Memory B cell (primary cell): Measurements from ENCODE around the gene CAMK2B.

Source experiments
- ATAC-seq: fragments of 150-1000 bp; cut with Tn5 transposase; 2 replicates; pipeline ENCODE4 v1.10.0; 2021; ENCODE audit warnings: low read depth, mild to moderate bottlenecking, moderate library complexity
- DNase-seq, 2 donors: peaks; one replicate each; pipeline ENCODE4 v3.0.0; 2022; ENCODE audit warnings: low spot score in 2 of 2
- H3K27ac Mint-ChIP-seq: one replicate; pipeline ENCODE4 v1.8.0; 2022; ENCODE audit warnings: mild to moderate bottlenecking, moderate library complexity, mixed read lengths
- H3K27me3 Mint-ChIP-seq: one replicate; pipeline ENCODE4 v1.8.0; 2022; ENCODE audit warnings: mixed read lengths
- H3K36me3 Mint-ChIP-seq: one replicate; pipeline ENCODE4 v1.8.0; 2022; ENCODE audit warnings: mild to moderate bottlenecking, mixed read lengths
- H3K4me1 Mint-ChIP-seq: one replicate; pipeline ENCODE4 v1.8.0; 2022; ENCODE audit warnings: mixed read lengths
- H3K4me3 Mint-ChIP-seq: one replicate; pipeline ENCODE4 v1.8.0; 2022; ENCODE audit warnings: mild to moderate bottlenecking, moderate library complexity, mixed read lengths
- H3K9me3 Mint-ChIP-seq: one replicate; pipeline ENCODE4 v1.8.0; 2022; ENCODE audit warnings: mixed read lengths

The CAMK2B gene

GRCh38 chr7:44228571-44229350 is 96.6 kb downstream of the CAMK2B start:
- H3K4me1 Mint-ChIP-seq, result no peaks in the 10 kb centered on the region
- H3K27ac Mint-ChIP-seq, result no peak overlapping the region
- no peak overlapping the region for H3K4me3 Mint-ChIP-seq
- H3K27me3 Mint-ChIP-seq, result peaks cover 18% of the 10 kb centered on the region
- DNase-seq, result no peak
- no peaks in the 10 kb centered on the region for H3K9me3 Mint-ChIP-seq
- no peaks in the 10 kb centered on the region for H3K36me3 Mint-ChIP-seq
- ATAC-seq, result no peak

GRCh38 chr7:44227911-44228310 is 97.5 kb downstream of the CAMK2B start:
- no peaks in the 10 kb centered on the region for H3K9me3 Mint-ChIP-seq
- H3K27ac Mint-ChIP-seq, result no peak overlapping the region
- H3K4me1 Mint-ChIP-seq, result no peaks in the 10 kb centered on the region
- DNase-seq, result no peak
- no peak for ATAC-seq
- no peak overlapping the region for H3K4me3 Mint-ChIP-seq
- H3K36me3 Mint-ChIP-seq, result no peaks in the 10 kb centered on the region
- peaks cover 21% of the 10 kb centered on the region for H3K27me3 Mint-ChIP-seq

- no peaks in the 10 kb centered on the region for H3K9me3 Mint-ChIP-seq
- H3K36me3 Mint-ChIP-seq, result no peaks in the 10 kb centered on the region
- no peak for ATAC-seq
- H3K4me3 Mint-ChIP-seq, result no peak overlapping the region
- no peak overlapping the region for H3K27ac Mint-ChIP-seq
- H3K4me1 Mint-ChIP-seq, result no peaks in the 10 kb centered on the region
- peaks cover 18% of the 10 kb centered on the region for H3K27me3 Mint-ChIP-seq
- no peak for DNase-seq
Observed at GRCh38 chr7:44226396-44226753, 99.0 kb downstream of the CAMK2B start.

GRCh38 chr7:44225566-44226395 is 99.6 kb downstream of the CAMK2B start:
- no peak overlapping the region for H3K4me3 Mint-ChIP-seq
- no peaks in the 10 kb centered on the region for H3K4me1 Mint-ChIP-seq
- H3K9me3 Mint-ChIP-seq, result no peaks in the 10 kb centered on the region
- peaks cover 18% of the 10 kb centered on the region for H3K27me3 Mint-ChIP-seq
- ATAC-seq (no peak), DNase-seq (no peak)
- no peaks in the 10 kb centered on the region for H3K36me3 Mint-ChIP-seq
- no peak overlapping the region for H3K27ac Mint-ChIP-seq

- Mint-ChIP-seq H3K36me3 (no peaks in the 10 kb centered on the region), H3K9me3 (no peaks in the 10 kb centered on the region), H3K27me3 (peaks cover 18% of the 10 kb centered on the region), H3K4me1 (no peaks in the 10 kb centered on the region), H3K4me3 (no peak overlapping the region), H3K27ac (no peak overlapping the region)
- no peak for ATAC-seq
- no peak for DNase-seq
Observed at GRCh38 chr7:44224974-44225565, 100.3 kb downstream of the CAMK2B start.

- Mint-ChIP-seq H3K36me3 (no peaks in the 10 kb centered on the region), H3K4me3 (no peak overlapping the region), H3K27me3 (peaks cover 18% of the 10 kb centered on the region), H3K4me1 (no peaks in the 10 kb centered on the region), H3K27ac (no peak overlapping the region), H3K9me3 (no peaks in the 10 kb centered on the region)
- no peak for DNase-seq
- no peak for ATAC-seq
Observed at GRCh38 chr7:44224080-44224973, 101.1 kb downstream of the CAMK2B start.

GRCh38 chr7:44223362-44224079 is 101.9 kb downstream of the CAMK2B start:
- DNase-seq, result no peak
- H3K36me3 Mint-ChIP-seq, result no peaks in the 10 kb centered on the region
- no peak overlapping the region for H3K4me3 Mint-ChIP-seq
- peaks cover 18% of the 10 kb centered on the region for H3K27me3 Mint-ChIP-seq
- no peak for ATAC-seq
- H3K4me1 Mint-ChIP-seq, result no peaks in the 10 kb centered on the region
- H3K27ac Mint-ChIP-seq, result no peak overlapping the region
- H3K9me3 Mint-ChIP-seq, result no peaks in the 10 kb centered on the region

GRCh38 chr7:44222776-44223261 is 102.6 kb downstream of the CAMK2B start:
- no peak overlapping the region for H3K4me3 Mint-ChIP-seq
- no peaks in the 10 kb centered on the region for H3K4me1 Mint-ChIP-seq
- H3K27ac Mint-ChIP-seq, result no peak overlapping the region
- H3K36me3 Mint-ChIP-seq, result no peaks in the 10 kb centered on the region
- DNase-seq, result no peak
- H3K27me3 Mint-ChIP-seq, result peaks cover 18% of the 10 kb centered on the region
- ATAC-seq, result no peak
- H3K9me3 Mint-ChIP-seq, result no peaks in the 10 kb centered on the region

- Mint-ChIP-seq H3K9me3 (no peaks in the 10 kb centered on the region), H3K27me3 (peaks cover 18% of the 10 kb centered on the region), H3K4me1 (no peaks in the 10 kb centered on the region), H3K4me3 (no peak overlapping the region), H3K27ac (no peak overlapping the region), H3K36me3 (no peaks in the 10 kb centered on the region)
- DNase-seq, result no peak
- ATAC-seq, result no peak
Observed at GRCh38 chr7:44222074-44222473, 103.3 kb downstream of the CAMK2B start.

- no peak for ATAC-seq
- Mint-ChIP-seq H3K27me3 (peaks cover 17% of the 10 kb centered on the region), H3K36me3 (no peaks in the 10 kb centered on the region), H3K27ac (no peak overlapping the region), H3K4me3 (no peak overlapping the region), H3K9me3 (no peaks in the 10 kb centered on the region), H3K4me1 (no peaks in the 10 kb centered on the region)
- no peak for DNase-seq
Observed at GRCh38 chr7:44221231-44221791, 104.1 kb downstream of the CAMK2B start.

- Mint-ChIP-seq H3K27me3 (peaks cover 10% of the 10 kb centered on the region), H3K36me3 (no peaks in the 10 kb centered on the region)
- no peak for ATAC-seq
Observed at GRCh38 chr7:44220358-44221112, 104.9 kb downstream of the CAMK2B start.

GRCh38 chr7:44220046-44220357 is 105.4 kb downstream of the CAMK2B start:
- Mint-ChIP-seq H3K27me3 (peaks cover 9% of the 10 kb centered on the region), H3K4me3 (no peak overlapping the region)

More at GRCh38 chr7:44220358-44221112, 104.9 kb downstream of the CAMK2B start:
- DNase-seq, result no peak
- no peaks in the 10 kb centered on the region for H3K9me3 Mint-ChIP-seq
- H3K27ac Mint-ChIP-seq, result no peak overlapping the region
- H3K4me1 Mint-ChIP-seq, result no peaks in the 10 kb centered on the region
- H3K4me3 Mint-ChIP-seq, result no peak overlapping the region

More at GRCh38 chr7:44220046-44220357, 105.4 kb downstream of the CAMK2B start:
- H3K36me3 Mint-ChIP-seq, result no peaks in the 10 kb centered on the region
- H3K27ac Mint-ChIP-seq, result no peak overlapping the region
- DNase-seq, result no peak
- no peak for ATAC-seq
- H3K9me3 Mint-ChIP-seq, result no peaks in the 10 kb centered on the region
- no peaks in the 10 kb centered on the region for H3K4me1 Mint-ChIP-seq
